Activated naive CD4-positive, alpha-beta T cell treated with anti-CD3 and anti-CD28 coated beads, Interleukin-2, amount 50 U/mL, for 16 hours (primary cell): Measurements from ENCODE around the gene ATP5IF1.

Experiments used
- DNase-seq: peaks from one replicate; pipeline ENCODE4 v3.0.0-alpha.2; 2020

ATP5IF1 gene

GRCh38 chr1:28239004-28239403 lies 3.1 kb downstream of the ATP5IF1 start:
- DNase-seq, result no peak

- DNase-seq, result no peak
These were observed 4.1 kb downstream of the ATP5IF1 start for GRCh38 chr1:28240024-28240423.

DNA sequence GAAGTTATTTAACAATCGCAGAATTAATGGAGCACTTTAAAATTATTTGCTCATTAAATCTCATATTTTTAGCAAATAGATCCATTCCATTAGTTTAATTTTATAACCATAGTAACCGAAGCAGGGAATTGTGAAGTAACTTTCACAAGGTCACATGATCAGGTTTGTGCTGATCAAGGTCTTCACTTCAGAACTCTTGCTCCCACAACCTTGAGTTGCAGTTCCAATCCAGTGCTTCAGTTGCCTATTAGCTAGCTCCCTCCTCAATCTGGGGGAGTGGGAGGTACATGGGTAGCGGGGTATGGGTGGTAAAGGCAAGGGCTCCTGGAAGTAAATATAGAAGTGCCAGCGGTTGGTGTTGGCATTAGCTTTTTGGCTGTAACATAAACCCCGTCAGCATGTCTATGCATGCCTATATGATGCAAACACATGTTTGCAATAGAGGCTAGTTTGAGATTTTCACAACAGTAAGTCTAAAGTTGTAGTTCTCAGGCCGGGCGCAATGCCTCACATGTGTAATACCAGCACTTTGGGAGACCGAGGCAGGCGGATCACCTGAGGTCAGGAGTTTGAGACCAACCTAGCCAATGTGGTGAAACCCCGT lies 5.8 kb downstream of the ATP5IF1 start:
- DNase-seq, result no peak

GRCh38 chr1:28243685-28244311 lies 7.9 kb downstream of the ATP5IF1 start:
- no peak for DNase-seq

DNA sequence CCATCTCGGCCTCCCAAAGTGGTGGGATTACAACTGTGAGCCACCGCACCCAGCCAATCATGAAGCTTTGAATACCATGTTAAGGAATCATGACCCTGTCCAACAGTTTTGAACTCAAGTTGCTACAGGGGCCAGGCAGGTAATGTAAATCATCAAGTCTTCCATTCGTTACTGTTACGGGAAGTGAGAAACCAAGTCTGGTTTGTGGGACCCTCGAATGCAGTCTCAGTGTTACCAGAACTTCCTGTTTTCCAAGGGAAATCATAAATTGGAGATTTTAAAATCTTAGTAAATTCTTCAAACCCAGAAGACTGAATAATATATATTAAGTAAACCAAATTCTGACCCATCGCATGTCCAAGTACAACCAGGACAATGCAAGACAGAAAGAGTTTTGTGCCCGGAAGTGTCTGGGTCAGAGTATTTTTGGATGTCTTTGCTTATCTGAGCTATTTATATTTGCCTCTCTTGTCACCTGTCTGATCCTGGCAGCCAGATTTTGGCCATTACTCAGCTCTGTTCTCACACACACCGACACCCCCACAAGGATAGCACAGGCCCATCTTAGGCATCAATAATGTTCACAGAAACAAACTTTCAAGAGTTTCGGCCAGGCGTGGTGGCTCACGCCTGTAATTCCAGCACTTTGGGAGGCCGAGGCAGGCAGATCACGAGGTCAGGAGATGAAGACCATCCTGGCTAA lies 8.8 kb downstream of the ATP5IF1 start:
- no peak for DNase-seq

DNA sequence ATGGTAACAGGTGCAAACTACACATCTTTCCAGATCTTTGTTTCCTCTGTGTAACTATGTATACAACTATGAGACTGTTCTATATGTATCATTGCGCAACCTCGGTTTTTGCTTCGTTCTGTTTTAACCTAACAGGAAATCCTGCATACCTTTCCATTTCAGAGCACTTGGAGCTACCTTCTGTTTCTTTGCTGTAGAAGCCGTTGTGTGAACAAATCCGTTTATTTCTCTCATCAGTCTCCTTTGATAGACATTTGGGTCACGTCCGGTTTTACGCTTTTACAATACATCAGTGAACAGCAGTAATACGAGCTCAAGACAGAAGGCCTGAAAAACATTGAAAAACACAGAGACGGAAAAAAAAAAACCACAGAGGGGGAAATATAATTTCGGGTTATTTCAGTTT lies 10.5 kb downstream of the ATP5IF1 start:
- no peak for DNase-seq

- DNase-seq, result no peak
These were observed 11.8 kb downstream of the ATP5IF1 start for GRCh38 chr1:28247612-28248272.

GRCh38 chr1:28248273-28249012 lies 12.5 kb downstream of the ATP5IF1 start:
- peak; percentile 82 for DNase-seq

DNA sequence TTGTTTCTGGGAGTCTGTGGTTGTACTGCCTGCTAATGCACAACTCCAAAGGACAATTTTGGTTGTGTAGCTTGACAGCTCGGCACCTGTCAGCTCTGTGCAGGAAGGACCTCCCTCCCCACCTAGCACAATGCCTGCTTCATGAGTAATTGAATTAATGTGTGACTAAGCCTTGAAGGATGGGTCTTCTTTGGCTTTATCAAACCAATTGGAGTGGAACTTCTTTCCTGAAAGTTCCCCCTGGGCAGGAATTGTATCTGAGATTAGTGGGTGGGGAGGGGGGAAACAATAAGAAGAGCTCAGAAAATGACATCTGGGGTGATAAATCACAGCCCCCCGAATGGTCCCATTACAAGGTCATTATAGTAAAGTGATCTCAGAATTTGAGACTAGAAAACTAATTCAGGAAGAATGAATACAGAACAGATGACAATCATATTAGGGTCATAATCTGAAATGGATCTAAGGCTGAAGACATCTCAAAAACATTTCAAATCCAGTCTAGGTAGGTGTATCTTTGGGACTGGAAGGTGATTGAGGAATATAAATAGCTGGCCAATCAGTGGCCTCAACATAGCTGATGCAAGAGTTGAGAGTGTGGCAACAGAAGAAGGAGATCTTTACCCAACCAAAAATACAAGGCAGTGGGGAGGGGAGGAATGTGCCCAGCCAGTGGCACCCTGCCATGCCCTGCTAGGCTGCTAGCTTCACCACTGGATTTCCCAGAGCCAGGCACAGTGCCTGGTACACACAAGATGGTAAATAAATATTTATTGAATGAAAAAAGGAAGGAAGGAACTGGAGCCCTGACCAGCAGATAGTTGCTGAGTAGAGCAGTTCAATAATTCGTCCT lies 13.3 kb downstream of the ATP5IF1 start:
- peak; percentile 54 for DNase-seq

DNA sequence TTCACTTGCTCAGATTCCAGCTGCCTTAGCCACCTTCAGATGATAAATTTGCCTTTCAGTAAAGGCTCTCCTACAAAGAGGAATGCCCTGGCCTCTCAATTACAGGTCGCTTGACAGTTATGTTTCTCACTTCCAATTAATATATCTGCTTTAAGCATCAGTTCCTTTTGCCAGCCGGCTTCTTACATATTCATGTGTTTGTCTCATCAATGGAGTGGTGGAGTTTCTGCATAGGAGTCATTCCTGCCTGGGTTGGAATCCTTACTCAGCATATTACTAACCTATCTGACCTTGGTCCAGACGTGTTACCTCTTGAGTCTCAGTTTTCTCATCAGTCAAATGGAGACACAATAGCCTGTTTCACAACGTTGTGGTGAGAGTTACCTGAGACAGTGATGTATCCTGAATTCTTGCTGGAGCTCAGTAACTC lies 14.0 kb downstream of the ATP5IF1 start:
- no peak for DNase-seq

DNA sequence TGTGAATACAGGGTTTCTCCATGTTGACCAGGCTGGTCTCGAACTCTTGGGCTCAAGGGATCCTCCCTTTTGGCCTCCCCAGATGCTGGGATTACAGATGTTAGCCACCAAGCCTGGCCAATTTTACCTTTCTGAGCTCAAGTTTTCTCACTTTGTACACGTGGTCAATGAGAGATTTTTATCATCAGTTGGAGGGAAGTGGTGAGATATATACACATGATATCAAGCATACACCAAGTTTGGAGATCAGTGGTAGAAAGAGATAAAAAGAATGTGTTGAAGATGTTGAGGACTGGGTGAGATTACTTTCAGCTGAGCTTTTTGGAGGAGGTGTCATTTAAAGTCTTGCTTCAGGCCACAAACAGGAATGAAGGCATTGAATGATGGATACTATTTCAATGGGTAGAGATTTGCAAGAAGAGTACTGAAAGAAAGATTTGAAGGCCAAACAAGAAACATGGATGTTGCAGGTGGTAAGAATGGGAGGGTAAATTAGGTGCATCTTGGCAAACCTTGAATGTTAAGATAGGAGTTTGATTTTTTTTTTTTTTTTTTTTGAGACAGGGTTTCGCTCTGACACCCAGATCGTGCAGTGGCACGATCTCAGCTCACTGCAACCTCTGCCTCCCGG lies 20.4 kb downstream of the ATP5IF1 start:
- DNase-seq, result no peak

DNA sequence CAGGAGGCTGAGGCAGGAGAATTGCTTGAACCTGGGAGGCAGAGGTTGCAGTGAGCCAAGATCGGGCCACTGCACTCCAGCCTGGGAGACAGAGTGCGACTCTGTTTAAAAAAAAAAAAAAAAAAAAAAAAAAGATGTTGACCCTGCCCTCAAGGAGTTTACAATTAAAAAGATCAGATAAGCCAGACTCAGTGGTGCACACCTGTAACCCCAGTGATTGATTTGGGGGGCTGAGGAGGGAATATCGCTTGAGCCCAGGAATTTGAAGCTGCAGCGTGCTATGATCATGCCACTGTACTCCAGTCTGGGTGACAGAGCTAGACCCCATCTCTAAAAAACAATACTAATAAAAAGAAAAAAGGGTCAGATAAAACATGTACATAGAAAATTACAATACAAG lies 21.8 kb downstream of the ATP5IF1 start:
- DNase-seq, result no peak

- no peak for DNase-seq
These were observed 22.8 kb downstream of the ATP5IF1 start for GRCh38 chr1:28258628-28259251.

GRCh38 chr1:28259252-28259933 lies 23.5 kb downstream of the ATP5IF1 start, which contains the start of gene SESN2:
SESN2 (plus strand) TSS chr1:28259518; CDS start chr1:28259848, 330 bp downstream.
- peak; percentile 100 for DNase-seq

GRCh38 chr1:28259934-28260802 lies 24.2 kb downstream of the ATP5IF1 start:
- DNase-seq, result peak; percentile 60

DNA sequence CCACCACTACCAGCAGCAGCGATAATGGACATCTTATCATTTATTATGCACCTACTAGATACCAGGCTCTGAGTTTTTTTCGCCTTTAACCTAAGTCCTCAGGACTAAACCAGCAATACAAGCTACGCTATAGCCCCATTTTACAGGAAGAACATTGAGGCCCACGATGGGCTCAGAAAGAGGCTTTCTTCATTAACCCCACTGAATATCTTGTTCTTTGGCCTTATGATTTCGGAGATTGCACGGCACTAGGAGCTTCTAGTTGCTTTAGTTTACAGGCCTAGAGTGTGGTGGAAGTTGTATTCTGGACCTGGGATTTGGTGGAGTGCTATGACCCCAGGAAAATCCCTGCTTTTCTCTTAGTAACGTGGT lies 24.9 kb downstream of the ATP5IF1 start:
- DNase-seq, result no peak

DNA sequence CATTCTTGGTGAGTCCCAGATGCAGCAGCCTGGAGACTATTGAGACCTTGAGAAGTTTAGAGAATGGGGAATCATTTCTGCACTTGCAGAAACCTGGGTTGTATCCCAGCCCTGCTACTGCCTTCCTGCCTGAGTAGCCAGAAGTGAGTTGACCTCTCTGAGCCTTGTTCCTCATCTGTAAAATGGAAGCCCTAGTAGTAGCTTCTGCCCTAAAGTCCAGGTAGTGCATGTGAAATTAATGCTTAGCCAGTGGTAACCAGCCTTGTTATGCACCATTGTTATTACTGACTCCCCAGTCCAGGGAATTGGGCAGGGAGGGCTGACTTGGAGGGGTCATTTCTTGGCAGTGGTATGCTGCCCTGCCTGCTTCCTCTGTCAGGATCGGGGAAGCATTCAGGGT lies 29.0 kb downstream of the ATP5IF1 start:
- DNase-seq, result no peak

DNA sequence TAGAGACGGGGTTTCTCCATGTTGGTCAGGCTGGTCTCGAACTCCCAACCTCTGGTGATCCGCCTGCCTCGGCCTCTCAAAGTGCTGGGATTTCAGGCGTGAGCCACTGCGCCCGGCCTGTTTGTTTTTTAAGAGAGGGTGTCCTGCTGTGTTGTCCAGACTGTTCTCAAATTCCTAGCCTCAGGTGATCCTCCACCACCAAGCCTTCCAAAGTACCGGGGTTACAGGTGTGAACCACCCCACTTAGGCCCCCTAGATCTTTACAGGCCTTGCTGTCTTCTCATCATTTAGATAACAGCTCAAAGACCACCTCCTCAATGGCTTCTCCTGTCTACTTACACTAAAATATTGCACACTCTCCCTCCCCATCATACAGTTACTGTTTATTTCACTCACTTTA lies 29.7 kb downstream of the ATP5IF1 start:
- DNase-seq, result no peak

DNA sequence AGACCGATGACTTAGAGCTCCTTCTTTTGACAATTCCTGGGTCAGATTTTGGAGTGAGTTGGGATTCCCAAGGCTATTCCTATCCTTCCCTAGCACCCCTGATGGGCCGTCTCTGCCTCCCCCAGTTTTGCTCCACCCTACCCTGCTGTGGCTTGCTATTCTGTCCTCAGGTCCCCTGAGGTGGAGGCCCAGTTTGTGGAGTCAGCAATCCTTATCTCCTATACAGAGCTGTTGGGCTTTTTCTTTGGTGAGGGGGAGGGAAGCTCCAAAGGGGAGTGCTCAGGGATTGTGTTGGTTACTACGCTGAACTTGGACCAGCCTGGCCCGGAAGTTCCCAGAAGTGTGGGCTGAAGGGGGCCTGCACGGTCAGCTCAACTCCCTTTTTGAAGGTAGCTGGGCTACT lies 31.0 kb downstream of the ATP5IF1 start:
- DNase-seq, result no peak
